Neural progenitor cell (in vitro differentiated cells): ENCODE measurements around the gene SNAPC4. TPM values are rescaled to one million over a fixed set of nuclear protein-coding genes. Genes with fewer than 3 reads are reported as not detected.

Experiments
- DNase-seq: peaks from one replicate; pipeline ENCODE4 v3.0.0-alpha.2; 2016; ENCODE audit warnings: low spot score
- H2AFZ ChIP-seq: fragments of 200-600 bp; sonication (generic); replicated peaks from 2 replicates; pipeline ENCODE4 v1.6.1; 2016; ENCODE audit warnings: antibody characterized with exemption
- H3F3A ChIP-seq: fragments of 200-600 bp; sonication (generic); 2 replicates; pipeline ENCODE4 v1.6.1; 2016; ENCODE audit warnings: antibody characterized with exemption, low read depth
- H3K27ac ChIP-seq: fragments of 200-600 bp; sonication (generic); 2 replicates; pipeline ENCODE4 v1.5.1; 2016; ENCODE audit warnings: mild to moderate bottlenecking
- H3K27me3 ChIP-seq: fragments of 200-600 bp; sonication (generic); 2 replicates; pipeline ENCODE4 v1.6.1; 2016; ENCODE audit warnings: mild to moderate bottlenecking, moderate library complexity
- H3K36me3 ChIP-seq: fragments of 200-600 bp; sonication (generic); 2 replicates; pipeline ENCODE4 v1.5.1; 2016
- H3K4me1 ChIP-seq: fragments of 200-600 bp; sonication (generic); 2 replicates; pipeline ENCODE4 v1.6.1; 2016; ENCODE audit warnings: mixed run types
- H3K4me2 ChIP-seq: fragments of 200-600 bp; sonication (generic); 2 replicates; pipeline ENCODE4 v1.6.1; 2016
- H3K4me3 ChIP-seq: fragments of 200-600 bp; sonication (generic); 2 replicates; pipeline ENCODE4 v1.5.1; 2016
- H3K79me2 ChIP-seq: fragments of 200-600 bp; sonication (generic); 2 replicates; pipeline ENCODE4 v1.6.1; 2016; ENCODE audit warnings: low read depth
- H3K9ac ChIP-seq: fragments of 200-600 bp; sonication (generic); 2 replicates; pipeline ENCODE4 v1.6.1; 2016
- H3K9me3 ChIP-seq: fragments of 200-600 bp; sonication (generic); 2 replicates; pipeline ENCODE4 v1.5.1; 2016; ENCODE audit warnings: low read depth
- H4K20me1 ChIP-seq: fragments of 200-600 bp; sonication (generic); 2 replicates; pipeline ENCODE4 v1.6.1; 2016; ENCODE audit warnings: low read depth
- H3K27ac Mint-ChIP-seq: 3 replicates; pipeline ENCODE4 v1.8.0; 2021; ENCODE audit warnings: mixed read lengths
- H3K27me3 Mint-ChIP-seq: 2 replicates; pipeline ENCODE4 v1.8.0; 2022; ENCODE audit warnings: low read depth, mild to moderate bottlenecking, inconsistent platforms, moderate library complexity, mixed read lengths; ENCODE audit not compliant: insufficient read depth
- H3K36me3 Mint-ChIP-seq: 3 replicates; pipeline ENCODE4 v1.8.0; 2021; ENCODE audit warnings: mixed read lengths
- H3K4me1 Mint-ChIP-seq: 3 replicates; pipeline ENCODE4 v1.8.0; 2021; ENCODE audit warnings: mixed read lengths
- H3K4me3 Mint-ChIP-seq: 3 replicates; pipeline ENCODE4 v1.8.0; 2021; ENCODE audit warnings: mild to moderate bottlenecking, moderate library complexity, mixed read lengths
- H3K9me3 Mint-ChIP-seq: 3 replicates; pipeline ENCODE4 v1.8.0; 2020; ENCODE audit warnings: mixed read lengths
- EZH2 ChIP-seq: fragments of 200-600 bp; sonication (generic); IDR thresholded peaks from 2 replicates; pipeline ENCODE4 v1.6.1; 2017; ENCODE audit warnings: antibody characterized with exemption, mild to moderate bottlenecking, moderate library complexity
- EZH2phosphoT487 ChIP-seq: fragments of 200-600 bp; sonication (generic); IDR thresholded peaks from 2 replicates; pipeline ENCODE4 v1.6.1; 2017; ENCODE audit warnings: antibody characterized with exemption
- total RNA-seq: library from RNA; depleted of rRNA; stranded (reverse); fragments of >200 nt; gene quantifications from 2 replicates; pipeline ENCODE4 v1.2.3, GENCODE V29; 2015; ENCODE audit warnings: low replicate concordance
- TF ChIP-seq, protein P1 (sequence below): fragments of 200-600 bp; sonication (generic); IDR thresholded peaks from 2 replicates; pipeline ENCODE4 v1.5.1; 2017; ENCODE audit warnings: antibody characterized with exemption, mild to moderate bottlenecking

Gene SNAPC4
- total RNA-seq, 1 donor from 2014 or later: 6.8 TPM

DNA sequence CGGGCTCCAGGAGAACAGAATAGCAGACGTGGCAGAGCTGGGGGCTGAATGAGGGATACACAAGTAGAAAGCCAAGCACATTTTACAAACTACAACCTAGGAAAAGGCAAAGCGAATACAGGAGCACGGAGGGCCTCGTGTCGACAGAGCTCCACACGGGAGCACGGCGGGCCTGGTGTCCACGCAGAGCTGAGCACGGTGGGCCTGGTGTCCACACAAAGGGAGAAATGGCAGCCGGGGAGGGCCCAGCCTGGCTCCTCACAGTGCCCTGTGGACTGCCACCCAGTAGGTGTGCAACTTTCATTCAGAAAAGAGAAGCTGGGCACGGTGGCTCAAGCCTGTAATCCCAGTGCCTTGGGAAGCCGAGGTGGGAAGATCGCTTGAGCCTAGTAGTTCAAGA lies 43.1 kb upstream of the SNAPC4 start:
- Histone ChIP-seq H4K20me1 (peaks cover 27% of the 10 kb centered on the region), H3K36me3 (no peaks in the 10 kb centered on the region)

DNA sequence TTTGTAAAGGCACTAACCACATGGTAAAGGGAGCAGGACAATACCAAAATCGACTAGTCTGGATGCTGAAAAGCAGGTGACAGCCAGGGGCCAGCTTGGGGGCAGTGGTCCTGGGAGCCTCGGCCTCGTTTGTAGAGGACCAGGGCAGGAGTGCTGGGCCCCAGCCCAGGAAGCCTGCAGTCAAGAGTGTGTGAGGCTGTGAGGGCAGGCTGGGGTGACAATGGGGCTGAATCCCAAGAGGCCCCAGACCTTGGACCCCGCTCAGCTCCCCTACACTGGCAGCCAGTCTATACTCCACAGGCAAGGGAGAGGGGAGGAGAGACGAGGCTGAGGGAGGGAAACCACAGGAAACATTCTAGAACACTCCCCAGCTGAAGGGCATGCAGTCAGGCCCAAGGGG lies 42.3 kb upstream of the SNAPC4 start:
- H3K27me3 ChIP-seq: no peaks in the 10 kb centered on the region
- H3K27ac Mint-ChIP-seq: no peak overlapping the region
- peaks cover 20% of the 10 kb centered on the region for H3K79me2 ChIP-seq
- no peaks in the 10 kb centered on the region for H3K9me3 ChIP-seq
- no peak overlapping the region for H2AFZ ChIP-seq
- no peak overlapping the region for H3K4me3 ChIP-seq
- peaks cover 22% of the 10 kb centered on the region for H3F3A ChIP-seq
- TF ChIP-seq EZH2: no peak
- no peak for TF ChIP-seq EZH2phosphoT487
- TF ChIP-seq, protein P1, sequence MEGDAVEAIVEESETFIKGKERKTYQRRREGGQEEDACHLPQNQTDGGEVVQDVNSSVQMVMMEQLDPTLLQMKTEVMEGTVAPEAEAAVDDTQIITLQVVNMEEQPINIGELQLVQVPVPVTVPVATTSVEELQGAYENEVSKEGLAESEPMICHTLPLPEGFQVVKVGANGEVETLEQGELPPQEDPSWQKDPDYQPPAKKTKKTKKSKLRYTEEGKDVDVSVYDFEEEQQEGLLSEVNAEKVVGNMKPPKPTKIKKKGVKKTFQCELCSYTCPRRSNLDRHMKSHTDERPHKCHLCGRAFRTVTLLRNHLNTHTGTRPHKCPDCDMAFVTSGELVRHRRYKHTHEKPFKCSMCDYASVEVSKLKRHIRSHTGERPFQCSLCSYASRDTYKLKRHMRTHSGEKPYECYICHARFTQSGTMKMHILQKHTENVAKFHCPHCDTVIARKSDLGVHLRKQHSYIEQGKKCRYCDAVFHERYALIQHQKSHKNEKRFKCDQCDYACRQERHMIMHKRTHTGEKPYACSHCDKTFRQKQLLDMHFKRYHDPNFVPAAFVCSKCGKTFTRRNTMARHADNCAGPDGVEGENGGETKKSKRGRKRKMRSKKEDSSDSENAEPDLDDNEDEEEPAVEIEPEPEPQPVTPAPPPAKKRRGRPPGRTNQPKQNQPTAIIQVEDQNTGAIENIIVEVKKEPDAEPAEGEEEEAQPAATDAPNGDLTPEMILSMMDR: no peak
- H3K27ac ChIP-seq: no peak overlapping the region
- H3K4me2 ChIP-seq: no peak overlapping the region
- peaks cover 9% of the 10 kb centered on the region for H3K4me1 ChIP-seq
- H3K36me3 Mint-ChIP-seq: peaks cover 23% of the 10 kb centered on the region
- H3K9me3 Mint-ChIP-seq: no peaks in the 10 kb centered on the region
- no peaks in the 10 kb centered on the region for H3K36me3 ChIP-seq
- DNase-seq: no peak
- H3K9ac ChIP-seq: no peak overlapping the region
- H4K20me1 ChIP-seq: peaks cover 35% of the 10 kb centered on the region
- H3K27me3 Mint-ChIP-seq: peaks cover 17% of the 10 kb centered on the region
- no peak overlapping the region for H3K4me3 Mint-ChIP-seq
- peaks cover 10% of the 10 kb centered on the region for H3K4me1 Mint-ChIP-seq

More for the DNA sequence above, 43.1 kb upstream of the SNAPC4 start:
- Histone ChIP-seq H3K27ac (no peak overlapping the region), H3K4me1 (peaks cover 2% of the 10 kb centered on the region), H3F3A (peaks cover 22% of the 10 kb centered on the region), H3K79me2 (peaks cover 12% of the 10 kb centered on the region), H2AFZ (no peak overlapping the region), H3K4me2 (no peak overlapping the region), H3K27me3 (no peaks in the 10 kb centered on the region), H3K9ac (no peak overlapping the region), H3K9me3 (no peaks in the 10 kb centered on the region), H3K4me3 (no peak overlapping the region)
- no peak for DNase-seq
- Mint-ChIP-seq H3K4me3 (no peak overlapping the region), H3K27ac (no peak overlapping the region), H3K27me3 (peaks cover 12% of the 10 kb centered on the region), H3K4me1 (peaks cover 3% of the 10 kb centered on the region), H3K36me3 (peaks cover 26% of the 10 kb centered on the region), H3K9me3 (no peaks in the 10 kb centered on the region)
- TF ChIP-seq EZH2 (no peak), EZH2phosphoT487 (no peak)
- TF ChIP-seq, protein P1: no peak

DNA sequence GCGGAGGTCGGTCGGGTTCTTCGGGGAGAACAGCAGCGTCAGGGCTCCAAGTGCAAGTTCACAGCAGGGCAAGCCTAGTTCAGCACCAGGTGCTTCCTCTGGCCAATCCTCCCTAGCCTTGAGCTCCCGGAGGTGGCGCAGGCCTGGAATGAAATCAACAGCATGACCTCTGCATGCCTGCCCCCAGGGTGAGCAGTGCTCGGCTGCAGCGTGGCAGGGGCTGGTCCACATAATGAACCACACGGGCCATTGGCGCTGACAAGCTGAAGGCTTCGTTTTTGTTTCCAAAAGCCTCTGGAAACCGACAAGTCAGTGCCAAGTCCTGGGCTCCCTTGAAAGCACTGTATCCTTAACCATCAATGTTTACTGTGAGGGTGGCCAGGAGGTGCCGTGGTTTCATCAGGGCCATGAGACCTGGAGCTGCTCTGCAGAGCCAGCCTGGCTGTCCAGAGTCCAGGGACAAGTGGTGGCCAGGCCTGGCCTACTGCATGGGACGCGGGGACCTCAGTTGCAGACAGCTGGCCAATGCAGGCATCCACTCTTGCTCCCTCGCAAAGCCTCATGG lies 41.8 kb upstream of the SNAPC4 start:
- no peaks in the 10 kb centered on the region for H3K27me3 ChIP-seq
- TF ChIP-seq EZH2 (no peak), EZH2phosphoT487 (no peak)
- TF ChIP-seq, protein P1: no peak
- H3K27ac ChIP-seq: no peak overlapping the region
- peaks cover 17% of the 10 kb centered on the region for H3K27me3 Mint-ChIP-seq
- peaks cover 9% of the 10 kb centered on the region for H3K4me1 ChIP-seq
- no peak for DNase-seq
- peaks cover 25% of the 10 kb centered on the region for H3K79me2 ChIP-seq
- no peak overlapping the region for H3K4me3 ChIP-seq
- H3K4me2 ChIP-seq: no peak overlapping the region
- H3K27ac Mint-ChIP-seq: peak overlapping the region; percentile 57
- H3K9ac ChIP-seq: no peak overlapping the region
- H4K20me1 ChIP-seq: peaks cover 40% of the 10 kb centered on the region
- no peaks in the 10 kb centered on the region for H3K36me3 ChIP-seq
- H3K9me3 ChIP-seq: no peaks in the 10 kb centered on the region
- peaks cover 23% of the 10 kb centered on the region for H3K36me3 Mint-ChIP-seq
- no peaks in the 10 kb centered on the region for H3K9me3 Mint-ChIP-seq
- H2AFZ ChIP-seq: no peak overlapping the region
- peaks cover 15% of the 10 kb centered on the region for H3K4me1 Mint-ChIP-seq
- H3K4me3 Mint-ChIP-seq: peak overlapping the region; percentile 70
- peaks cover 22% of the 10 kb centered on the region for H3F3A ChIP-seq
